Measurements from ENCODE around the gene PGRMC2. TPM values are rescaled to one million over a fixed set of nuclear protein-coding genes. Genes with fewer than 3 reads are reported as not detected.

The PGRMC2 gene
- total and polyA plus RNA-seq, 2 of the 8 experiments (the other 6 are each of a cell fraction or from before 2014, with no cell fraction given): 9.5 to 85.3 TPM

GRCh38 chr4:128308986-128309385 is 21.4 kb upstream of the PGRMC2 start (continued):
- TF ChIP-seq NANOG (IDR thresholded peaks at IDR 0.05; ENCODE audit: insufficient read depth, low read depth, low read length, poor library complexity, severe bottlenecking): no peak
- TF ChIP-seq JUND (IDR thresholded peaks at IDR 0.05; ENCODE audit: low read length): no peak
- TF ChIP-seq BACH1 (IDR thresholded peaks at IDR 0.05; ENCODE audit: low read length): no peak
- no peak for TF ChIP-seq CHD2 (IDR thresholded peaks at IDR 0.05; ENCODE audit: low read length)
- TF ChIP-seq RAD21 (IDR thresholded peaks at IDR 0.05 in 1 of 2, conservative IDR thresholded peaks at IDR 0.05 in 1 of 2; ENCODE audit: low read depth in 2 of 2, low read length in 2 of 2): no peak
- TF ChIP-seq BCL11A (IDR thresholded peaks at IDR 0.05; ENCODE audit: low read depth in 2 of 2, low read length in 2 of 2): no peak
- TF ChIP-seq CEBPB (IDR thresholded peaks at IDR 0.05; ENCODE audit: low read depth, low read length): no peak
- TF ChIP-seq, protein P1, sequence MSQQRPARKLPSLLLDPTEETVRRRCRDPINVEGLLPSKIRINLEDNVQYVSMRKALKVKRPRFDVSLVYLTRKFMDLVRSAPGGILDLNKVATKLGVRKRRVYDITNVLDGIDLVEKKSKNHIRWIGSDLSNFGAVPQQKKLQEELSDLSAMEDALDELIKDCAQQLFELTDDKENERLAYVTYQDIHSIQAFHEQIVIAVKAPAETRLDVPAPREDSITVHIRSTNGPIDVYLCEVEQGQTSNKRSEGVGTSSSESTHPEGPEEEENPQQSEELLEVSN (IDR thresholded peaks at IDR 0.05): no peak
- TF ChIP-seq RNF2 (IDR thresholded peaks at IDR 0.05; ENCODE audit: borderline replicate concordance, low read depth, low read length, missing control alignments, poor library complexity, severe bottlenecking): no peak
- no peak for TF ChIP-seq CBX8 (IDR thresholded peaks at IDR 0.05; ENCODE audit: borderline replicate concordance, low read depth, low read length)
- TF ChIP-seq ATF2 (IDR thresholded peaks at IDR 0.05; ENCODE audit: low read length): no peak
